Right lobe of liver (tissue), 6 donors: ENCODE results near the gene GPR18. TPM values are rescaled to one million over a fixed set of nuclear protein-coding genes. Genes with fewer than 3 reads are reported as not detected.

Experiments
- ATAC-seq, 4 donors: fragments of 200-7000 bp; cut with Tn5 transposase; one replicate each; pipeline ENCODE4 v1.9.1; 2020; ENCODE audit warnings: mild to moderate bottlenecking in 4 of 4, moderate library complexity in 4 of 4
- DNase-seq, 3 donors: peaks; one replicate each; pipeline ENCODE4 v3.0.0-alpha.2; 2020
- H3K27ac ChIP-seq, 3 donors: fragments of 200-600 bp; one replicate each; pipeline ENCODE4 v1.8.0; 2022
- H3K27me3 ChIP-seq, 2 donors: fragments of 200-600 bp; one replicate each; pipeline ENCODE4 v1.8.0; 2022
- H3K36me3 ChIP-seq, 4 donors: fragments of 200-600 bp; sonication (generic) in 1 of 4; one replicate each; pipeline versions ENCODE4 v1.5.1 to v1.8.0; 2017 to 2022; ENCODE audit warnings: control low read depth in 1 of 4
- H3K4me1 ChIP-seq, 4 donors: fragments of 200-600 bp; sonication (generic) in 1 of 4; one replicate each; pipeline versions ENCODE4 v1.5.1 to v1.8.0; 2017 to 2022; ENCODE audit warnings: control low read depth in 1 of 4
- H3K4me3 ChIP-seq, 3 donors: fragments of 200-600 bp; one replicate each; pipeline ENCODE4 v1.8.0; 2022
- H3K9me3 ChIP-seq, 4 donors: fragments of 200-600 bp; sonication (generic) in 1 of 4; one replicate each; pipeline versions ENCODE4 v1.5.1 to v1.8.0; 2017 to 2022; ENCODE audit warnings: control low read depth in 1 of 4
- CTCF ChIP-seq, 4 donors: fragments of 200-600 bp in 3 of 4; fragments of 450-650 bp in 1 of 4; IDR thresholded peaks; one replicate each; pipeline versions ENCODE4 v1.5.1 to v1.8.0; 2016 to 2022; ENCODE audit warnings: antibody characterized with exemption in 4 of 4, mild to moderate bottlenecking in 2 of 4
- POLR2A ChIP-seq: fragments of 450-650 bp; IDR thresholded peaks from one replicate; pipeline ENCODE4 v1.6.1; 2017; ENCODE audit warnings: antibody characterized with exemption, mild to moderate bottlenecking
- WGBS: methylation state at CpG from one replicate; pipeline ENCODE4 v1.1.6; 2018; ENCODE audit warnings: low coverage, low lambda C conversion rate; ENCODE audit not compliant: insufficient coverage; ENCODE audit errors: missing lambda C conversion rate; 5-methylcytosine and 5-hydroxymethylcytosine counted together
- intact Hi-C, 2 donors: fragments of 100-400 bp; cut with DNase I; formaldehyde crosslinking; loops; one replicate each; pipeline versions ENCODE4 v1.11.2 to v1.14.1; 2022
- total RNA-seq, 6 experiments: library from RNA; depleted of rRNA in 2 of 6; stranded (reverse); fragments of >200 nt in 2 of 6; fragmentation: NEBNext Ultra II Directional in 3 of 6; extraction: Animal tissue kit (Norgen Biotek cat#: 25700) in 3 of 6; gene quantifications; one replicate each; pipeline versions ENCODE4 v1.1.0 to v1.2.4, GENCODE V29; 2016 to 2023
- donor health status: DM: no; HTN: yes; CAD: no.
- donor health status: DM: no; HTN: no; CAD: no.
- donor health status: DM: no; HTN: no; CAD: no.
- donor health status: DM: no; HTN: yes; CAD: no.
- donor health status: DM: no; HTN: yes; CAD: no.

GPR18 gene
- total RNA-seq, 6 experiments from 2014 or later, result 0.13 to 0.17 TPM; not detected in 4

GRCh38 chr13:99294958-99295357, 36.8 kb upstream of the GPR18 start:
- 67% methylated on average over 7 of the region's 7 CpGs for whole genome bisulfite sequencing
- no peak for DNase-seq
- ATAC-seq, result no peak
- Histone ChIP-seq H3K9me3 (no peaks in the 10 kb centered on the region), H3K4me3 (no peak overlapping the region), H3K4me1 (no peaks in the 10 kb centered on the region), H3K27ac (no peak overlapping the region), H3K27me3 (no peaks in the 10 kb centered on the region), H3K36me3 (peaks cover 0 to 2% (median 0%) of the 10 kb centered on the region in 4 donors)
- intact Hi-C loops, result no loop called here
- TF ChIP-seq CTCF (IDR thresholded peaks at IDR 0.05), result no peak
- TF ChIP-seq POLR2A, result no peak

GRCh38 chr13:99294198-99294597, 36.0 kb upstream of the GPR18 start:
- ATAC-seq (no peak), DNase-seq (no peak)
- intact Hi-C loops, result no loop called here
- no peak for TF ChIP-seq POLR2A
- no peak overlapping the region for H3K4me3 ChIP-seq
- no peaks in the 10 kb centered on the region for H3K4me1 ChIP-seq
- H3K27ac ChIP-seq, result no peak overlapping the region
- H3K27me3 ChIP-seq, result no peaks in the 10 kb centered on the region
- peaks cover 0 to 2% (median 0%) of the 10 kb centered on the region in 4 donors for H3K36me3 ChIP-seq
- H3K9me3 ChIP-seq, result no peaks in the 10 kb centered on the region

GRCh38 chr13:99293178-99293577, 35.0 kb upstream of the GPR18 start:
- no peak for TF ChIP-seq POLR2A
- TF ChIP-seq CTCF (IDR thresholded peaks at IDR 0.05), result no peak
- H3K27ac ChIP-seq, result no peak overlapping the region
- H3K36me3 ChIP-seq, result peaks cover 0 to 2% (median 0%) of the 10 kb centered on the region in 4 donors
- 57% methylated on average over 2 of the region's 2 CpGs for WGBS
- H3K9me3 ChIP-seq, result no peaks in the 10 kb centered on the region
- H3K27me3 ChIP-seq, result no peaks in the 10 kb centered on the region
- H3K4me3 ChIP-seq, result no peak overlapping the region
- ATAC-seq, result peak; percentile 39 to 48 (median 46)
- no peak for DNase-seq
- intact Hi-C loops, result no loop called here
- H3K4me1 ChIP-seq, result no peaks in the 10 kb centered on the region

GRCh38 chr13:99290894-99291293, 32.7 kb upstream of the GPR18 start:
- intact Hi-C loops, result no loop called here
- no peaks in the 10 kb centered on the region for H3K27me3 ChIP-seq
- DNase-seq, result no peak
- WGBS, result 100% methylated on average over 1 of the region's 3 CpGs
- H3K36me3 ChIP-seq, result peaks cover 0 to 2% (median 0%) of the 10 kb centered on the region in 4 donors
- ATAC-seq, result peak in 1 of 4 donors; percentile 21
- H3K4me1 ChIP-seq, result peaks cover 0 to 8% (median 3%) of the 10 kb centered on the region in 4 donors
- H3K4me3 ChIP-seq, result no peak overlapping the region
- H3K9me3 ChIP-seq, result no peaks in the 10 kb centered on the region
- H3K27ac ChIP-seq, result no peak overlapping the region
- TF ChIP-seq CTCF (IDR thresholded peaks at IDR 0.05) (no peak), POLR2A (no peak)

- Histone ChIP-seq H3K27me3 (no peaks in the 10 kb centered on the region), H3K9me3 (no peaks in the 10 kb centered on the region), H3K36me3 (peaks cover 0 to 2% (median 0%) of the 10 kb centered on the region in 4 donors), H3K27ac (no peak overlapping the region), H3K4me1 (peaks cover 0 to 18% (median 3%) of the 10 kb centered on the region in 4 donors), H3K4me3 (no peak overlapping the region)
- intact Hi-C loops, result no loop called here
- DNase-seq (no peak), ATAC-seq (no peak)
- 81% methylated on average over 7 of the region's 7 CpGs for WGBS
- no peak for TF ChIP-seq POLR2A
- no peak for TF ChIP-seq CTCF (IDR thresholded peaks at IDR 0.05)
Measured at GRCh38 chr13:99289674-99290337, 31.6 kb upstream of the GPR18 start.
